Fibroblast of skin of back (primary cell): ENCODE measurements around the gene IFNGR2.
A peak's percentile ranks its signal among the peaks of the same experiment; 100 is the strongest.
"Not testable (repeated sequence)": the region's sequence is repeated elsewhere in the genome, so short reads cannot be mapped to it uniquely, and the experiment has no call there.

Experiments used
- DNase-seq: peaks from one replicate; pipeline ENCODE4 v3.0.0-alpha.2; 2013

The IFNGR2 gene

DNA sequence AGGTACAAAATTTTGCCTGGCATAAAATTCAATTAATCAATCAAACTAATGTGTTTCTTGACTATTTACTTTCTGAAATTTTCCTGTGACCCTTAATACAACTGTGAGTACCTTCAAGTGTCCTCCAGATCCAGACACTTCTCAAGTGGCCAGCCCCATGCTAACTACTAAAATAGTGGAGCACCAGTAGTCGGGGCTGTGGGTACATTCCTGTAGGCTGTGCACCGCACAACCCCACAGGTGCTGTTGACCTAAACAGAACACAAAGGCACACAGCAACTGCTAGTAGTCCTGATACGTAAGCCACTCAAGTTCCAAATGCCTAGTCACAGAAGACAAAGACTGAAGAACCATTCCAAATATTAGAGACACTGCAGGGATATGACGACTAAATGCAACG lies 40.0 kb downstream of the IFNGR2 start:
- DNase-seq, result no peak

DNA sequence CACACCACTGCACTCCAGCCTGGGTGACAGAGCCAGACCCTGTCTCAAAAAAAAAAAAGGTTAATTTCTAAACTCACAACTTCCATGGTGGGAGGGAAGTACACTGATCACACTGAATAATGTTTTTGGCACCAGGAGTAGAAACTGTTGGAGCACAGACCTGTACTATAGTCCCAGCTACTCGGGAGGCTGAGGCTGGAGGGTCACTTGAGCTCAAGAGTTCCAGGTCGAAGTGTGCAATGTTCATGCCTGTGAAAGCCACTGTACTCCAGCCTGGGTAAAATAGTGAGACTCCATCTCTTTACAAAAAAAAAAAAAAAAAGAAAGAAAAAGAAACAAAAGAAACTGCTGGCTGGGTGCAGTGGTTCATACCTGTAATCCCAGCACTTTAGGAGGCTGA lies 41.3 kb downstream of the IFNGR2 start:
- no peak for DNase-seq

DNA sequence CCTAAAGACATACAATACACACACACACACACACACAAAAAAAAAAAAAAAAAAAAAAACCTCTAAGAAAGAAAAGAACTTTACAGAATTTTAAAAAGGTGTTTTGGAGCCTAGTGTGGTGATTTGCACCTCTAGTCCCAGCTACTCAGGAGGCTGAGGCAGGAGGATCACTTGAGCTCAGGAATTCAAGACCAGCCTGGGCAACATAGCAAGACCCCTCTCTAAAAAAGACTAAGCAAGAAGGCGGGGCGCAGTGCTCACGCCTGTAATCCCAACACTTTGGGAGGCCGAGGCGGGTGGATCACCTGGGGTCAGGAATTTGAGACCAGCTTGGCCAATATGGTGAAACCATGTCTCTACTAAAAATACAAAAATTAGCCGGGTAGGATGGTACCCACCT lies 43.4 kb downstream of the IFNGR2 start:
- not testable (repeated sequence) for DNase-seq

- no peak for DNase-seq
Measured at GRCh38 chr21:33449616-33450015, 46.4 kb downstream of the IFNGR2 start.

- DNase-seq, result peak; percentile 37
Measured at GRCh38 chr21:33451634-33452071, 48.4 kb downstream of the IFNGR2 start.

GRCh38 chr21:33452362-33452761 lies 49.1 kb downstream of the IFNGR2 start:
- DNase-seq, result no peak

- DNase-seq, result no peak
Measured at GRCh38 chr21:33455686-33456446, 52.7 kb downstream of the IFNGR2 start.

GRCh38 chr21:33458861-33459260 lies 55.6 kb downstream of the IFNGR2 start:
- peak; percentile 21 for DNase-seq

- DNase-seq, result no peak
Measured at GRCh38 chr21:33461538-33462250, 58.5 kb downstream of the IFNGR2 start.

- not testable (repeated sequence) for DNase-seq
Measured at GRCh38 chr21:33469183-33469582, 66.0 kb downstream of the IFNGR2 start.

- no peak for DNase-seq
Measured at GRCh38 chr21:33470701-33471100, 67.5 kb downstream of the IFNGR2 start.

DNA sequence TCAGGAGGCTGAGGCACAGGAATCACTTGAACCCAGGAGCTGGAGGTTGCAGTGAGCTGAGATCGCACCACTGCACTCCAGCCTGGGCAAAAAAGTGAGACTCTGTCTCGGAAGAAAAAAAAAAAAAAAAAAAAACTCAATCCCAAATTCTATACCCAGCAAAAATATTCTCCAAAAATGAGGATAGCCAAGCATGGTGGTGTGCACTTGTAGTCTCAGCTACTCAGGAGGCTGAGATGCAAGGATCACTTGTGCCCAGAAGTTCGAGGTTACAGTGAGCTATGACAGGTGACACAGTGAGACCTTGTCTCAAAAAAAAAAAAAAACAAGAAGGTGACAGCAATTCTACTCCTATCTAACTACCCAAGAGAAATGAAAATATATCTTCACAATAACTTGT lies 70.1 kb downstream of the IFNGR2 start:
- no peak for DNase-seq

GRCh38 chr21:33477066-33477465 lies 73.9 kb downstream of the IFNGR2 start:
- no peak for DNase-seq

- DNase-seq, result no peak
Measured at GRCh38 chr21:33478182-33478581, 75.0 kb downstream of the IFNGR2 start.

DNA sequence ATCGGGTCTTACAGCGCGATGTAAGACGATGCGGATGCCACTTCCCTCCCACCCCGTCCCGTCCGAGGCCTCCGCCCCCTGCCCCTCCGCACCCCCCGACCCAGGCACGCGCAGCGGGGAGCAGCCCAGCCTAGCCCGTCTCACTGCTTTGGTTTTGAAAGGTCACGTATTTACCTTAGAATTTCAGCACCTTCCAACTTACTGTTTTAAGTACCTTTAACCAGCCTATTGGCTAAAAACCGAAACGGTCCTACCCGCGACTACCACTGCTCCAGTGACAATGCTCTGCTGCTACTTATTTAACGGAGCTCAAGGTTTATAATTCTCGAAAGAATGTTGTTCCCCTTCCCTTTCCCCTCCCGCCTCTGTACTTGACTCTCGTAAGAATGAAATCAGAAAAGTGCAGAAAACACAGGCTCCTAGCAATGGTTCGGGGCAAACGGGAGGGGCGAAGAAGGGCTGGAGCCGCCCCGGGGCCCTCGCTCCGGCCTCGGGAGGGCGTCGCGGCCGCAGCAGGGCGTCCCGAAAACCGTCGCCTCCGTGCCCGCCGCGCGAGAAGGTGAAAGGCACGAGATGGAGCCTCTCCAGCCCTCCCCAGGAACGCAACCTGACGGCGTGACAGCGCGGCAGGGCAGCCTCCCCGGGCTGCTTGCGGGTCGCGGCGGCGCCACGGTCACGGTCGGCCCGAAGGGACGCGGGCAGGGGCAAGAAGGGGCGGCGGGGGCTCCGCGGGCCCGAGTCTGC lies 75.9 kb downstream of the IFNGR2 start:
- DNase-seq, result peak; percentile 35

DNA sequence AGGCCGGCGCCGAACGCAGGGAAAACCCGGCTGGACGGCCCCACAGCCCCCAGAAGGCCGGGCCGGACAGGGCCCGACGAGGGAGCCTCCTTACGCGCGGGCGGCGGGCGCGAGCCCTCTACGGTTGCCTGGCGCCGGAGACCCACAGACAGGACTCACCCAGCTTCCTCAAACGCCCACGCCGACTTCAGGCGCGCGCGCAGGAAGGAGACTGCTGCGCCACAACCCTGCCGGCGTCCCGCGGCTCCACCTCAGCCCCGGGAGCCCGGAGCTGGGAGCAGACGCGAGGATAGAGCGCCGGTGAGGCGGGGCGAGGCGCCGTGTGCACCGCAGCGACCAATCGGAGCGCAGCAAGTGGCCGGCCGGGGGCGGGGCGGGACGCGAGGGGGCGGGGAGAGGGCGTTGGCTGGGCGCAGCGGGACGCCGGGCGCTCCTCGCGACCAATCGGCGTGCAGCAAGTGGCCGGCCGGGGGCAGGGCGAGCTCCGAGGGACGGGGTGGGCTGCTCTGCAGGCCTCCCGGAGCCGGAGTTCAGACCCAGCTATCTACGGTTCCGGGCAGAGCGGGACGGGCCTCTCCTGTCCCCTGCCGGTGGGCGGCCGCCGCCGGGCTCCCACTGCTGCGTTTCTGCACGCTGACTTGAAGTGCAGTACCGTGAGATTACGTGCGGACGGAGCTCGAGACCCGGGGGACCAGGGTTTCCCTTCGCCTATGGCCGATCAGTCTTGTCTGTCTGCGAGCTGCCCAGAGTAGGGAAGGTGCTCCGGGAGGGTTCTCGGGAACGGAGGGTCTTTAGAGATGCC lies 76.7 kb downstream of the IFNGR2 start, which contains the start of gene TMEM50B:
TSS of gene TMEM50B (minus strand) at position 296 of the 802 bp plus-strand sequence. CDS start 11,089 bp downstream, outside the sequence.
- DNase-seq, result peak; percentile 94

DNA sequence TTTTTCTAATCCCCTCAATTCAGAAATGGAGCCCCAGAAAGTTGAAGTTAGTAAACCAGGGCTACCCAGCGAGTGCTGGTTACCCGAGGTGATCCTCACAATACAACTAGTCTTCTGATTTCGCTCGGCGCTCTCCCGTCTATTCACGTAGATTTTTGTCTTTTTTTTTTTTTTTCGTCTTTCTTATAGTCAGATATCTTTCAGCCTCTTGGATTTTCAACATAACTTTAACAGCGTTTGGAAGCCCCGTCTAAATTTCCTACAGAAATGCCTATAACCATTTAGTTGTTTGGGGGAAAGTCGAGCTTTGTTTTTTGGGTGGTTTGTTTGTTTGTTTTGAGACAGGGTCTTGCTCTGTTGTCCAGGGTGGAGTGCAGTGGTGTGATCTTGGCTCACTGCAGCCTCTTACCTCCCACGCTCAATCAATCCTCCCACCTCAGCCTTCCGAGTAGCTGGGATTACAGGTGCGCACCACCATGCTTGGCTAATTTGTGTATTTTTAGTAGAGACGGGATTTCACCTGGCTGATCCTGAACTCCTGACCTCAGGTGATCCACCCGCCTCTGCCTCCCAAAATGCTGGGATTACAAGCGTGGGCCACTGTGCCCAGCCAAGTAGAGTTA lies 77.4 kb downstream of the IFNGR2 start:
- DNase-seq, result no peak

DNA sequence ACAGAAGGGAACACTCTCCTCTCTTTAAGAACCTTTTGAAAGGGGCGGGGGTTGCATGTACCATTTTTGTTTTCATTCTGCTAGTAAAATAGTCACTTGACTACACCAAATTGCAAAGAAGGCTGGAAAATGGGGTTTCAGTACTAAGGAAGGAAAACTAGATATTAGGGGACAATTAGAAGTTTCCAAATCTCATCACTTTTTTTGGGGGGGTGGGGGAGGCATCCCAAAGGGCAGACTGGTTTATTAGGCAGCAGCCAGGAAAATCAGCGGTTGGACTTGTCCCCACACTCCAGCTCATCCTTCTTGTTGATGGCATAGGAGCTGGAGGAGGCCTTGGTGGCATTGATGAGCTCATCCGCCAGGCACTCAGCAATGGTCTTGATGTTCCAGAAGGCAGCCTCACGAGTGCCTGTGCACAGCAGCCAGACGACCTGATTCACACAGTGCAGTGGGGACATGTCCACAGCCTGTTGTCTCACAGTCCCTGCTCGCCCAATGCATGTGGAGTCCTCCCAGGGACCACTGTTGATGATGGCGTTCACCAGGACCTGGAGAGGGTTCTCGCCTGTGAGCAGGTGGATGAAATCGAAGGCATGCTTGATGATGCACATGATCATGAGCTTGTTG lies 78.2 kb downstream of the IFNGR2 start:
- DNase-seq, result peak; percentile 30
